ENCODE data around the gene PCDHGC3. TPM values are rescaled to one million over a fixed set of nuclear protein-coding genes. Genes with fewer than 3 reads are reported as not detected.

Gene PCDHGC3
- total RNA-seq, 5 donors from 2014 or later (not counting 1 experiment from before 2014, with no cell fraction given): 0.12 to 0.30 (median 0.24) TPM; not detected in 1

DNA sequence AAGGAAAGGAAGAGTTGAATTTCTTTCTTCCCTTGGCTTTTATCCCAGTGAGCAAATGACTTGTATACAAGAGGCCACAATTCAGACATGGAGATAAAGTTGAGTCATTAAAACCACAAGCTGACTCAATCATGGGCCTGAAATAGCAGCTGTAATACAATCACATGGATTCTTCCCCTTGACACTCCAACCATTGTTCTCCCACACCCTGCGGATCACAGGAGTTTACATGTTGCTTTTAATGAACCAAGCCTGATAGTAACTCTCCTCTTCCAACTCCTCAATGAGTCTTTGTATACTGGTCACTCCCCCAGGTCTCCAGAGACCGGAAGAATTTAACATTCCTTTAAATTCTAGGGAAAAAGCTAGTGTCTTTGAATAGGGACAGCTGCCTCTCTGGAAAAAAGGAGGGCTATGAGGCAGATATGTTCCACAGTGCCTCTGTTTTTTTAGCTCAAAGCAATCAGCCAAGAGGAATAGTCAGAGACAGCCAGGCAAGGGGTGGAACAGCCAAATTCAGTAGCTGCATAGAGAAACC is 45.5 kb downstream of the PCDHGC3 start:
- ATAC-seq (replicated peaks in 1 of 4) (no peak), DNase-seq (no peak)
- no peaks in the 10 kb centered on the region for H3K9me3 ChIP-seq
- H3K36me3 ChIP-seq (ENCODE audit: control insufficient read depth in 2 of 2, extremely low read depth in 1 of 2, insufficient read depth in 1 of 2, low read length in 1 of 2): peaks cover 20 to 100% of the 10 kb centered on the region in 2 donors
- CTCF ChIA-PET: interaction anchor here (1.1 to 3.8 kb wide), 6 partner anchors 9 to 202 kb away, joined by 3 to 25 read pairs (median 5); partner anchors contain the start of gene PCDHGA10 (in 1 of the 2)
- no peak overlapping the region for H3K27ac ChIP-seq (ENCODE audit: low read length)
- no peaks in the 10 kb centered on the region for H3K27me3 ChIP-seq (replicated peaks in 1 of 2; ENCODE audit: control insufficient read depth in 2 of 2, extremely low read depth in 1 of 2, insufficient read depth in 2 of 2, low read length in 1 of 2)
- no peak overlapping the region for H3K4me3 ChIP-seq (ENCODE audit: control insufficient read depth in 1 of 2, extremely low read depth in 1 of 2, low read length in 1 of 2)
- H3K4me1 ChIP-seq (ENCODE audit: control insufficient read depth in 1 of 2, extremely low read depth in 1 of 2, insufficient read depth in 2 of 2, low read length in 2 of 2): no peaks in the 10 kb centered on the region
- Mint-ChIP-seq H3K27me3 (no peaks in the 10 kb centered on the region), H3K4me3 (no peak overlapping the region), H3K27ac (peak overlapping the region; percentile 41 to 78), H3K4me1 (peaks cover 19 to 36% (median 35%) of the 10 kb centered on the region in 3 donors), H3K9me3 (no peaks in the 10 kb centered on the region), H3K36me3 (peaks cover 78% of the 10 kb centered on the region)
- POLR2A ChIA-PET: interaction anchor here in 1 of 2 donors (0.6 kb wide), 1 partner anchor 29 kb away, joined by 3 read pairs; no protein-coding TSS in a partner anchor
- WGBS (ENCODE audit: insufficient coverage): no CpG with 5 or more reads among the region's 2 CpGs

GRCh38 chr5:141522301-141522700 is 46.5 kb downstream of the PCDHGC3 start:
- ATAC-seq (replicated peaks in 1 of 4): no peak
- peak in 1 of 35 experiments; percentile 16 for DNase-seq
- Mint-ChIP-seq H3K36me3 (peaks cover 78% of the 10 kb centered on the region), H3K27ac (peak overlapping the region; percentile 49 to 52), H3K4me3 (no peak overlapping the region), H3K4me1 (peaks cover 16 to 36% (median 35%) of the 10 kb centered on the region in 3 donors), H3K27me3 (no peaks in the 10 kb centered on the region), H3K9me3 (no peaks in the 10 kb centered on the region)
- H3K27me3 ChIP-seq (replicated peaks in 1 of 2; ENCODE audit: control insufficient read depth in 2 of 2, extremely low read depth in 1 of 2, insufficient read depth in 2 of 2, low read length in 1 of 2): no peaks in the 10 kb centered on the region
- ChIA-PET POLR2A (no interaction called here), CTCF (interaction anchor here (0.6 to 3.8 kb wide), 12 partner anchors 9 to 868 kb away, joined by 3 to 25 read pairs (median 4); partner anchors contain the start of genes PCDHGA10 (in 1 of the 2) and PCDHGA12 (in 1 of the 2))
- H3K9me3 ChIP-seq: no peaks in the 10 kb centered on the region
- H3K4me3 ChIP-seq (ENCODE audit: control insufficient read depth in 1 of 2, extremely low read depth in 1 of 2, low read length in 1 of 2): no peak overlapping the region
- H3K36me3 ChIP-seq (ENCODE audit: control insufficient read depth in 2 of 2, extremely low read depth in 1 of 2, insufficient read depth in 1 of 2, low read length in 1 of 2): peaks cover 14 to 100% of the 10 kb centered on the region in 2 donors
- no peaks in the 10 kb centered on the region for H3K4me1 ChIP-seq (ENCODE audit: control insufficient read depth in 1 of 2, extremely low read depth in 1 of 2, insufficient read depth in 2 of 2, low read length in 2 of 2)
- H3K27ac ChIP-seq (ENCODE audit: low read length): no peak overlapping the region
- no CpG with 5 or more reads among the region's 2 CpGs for WGBS (ENCODE audit: insufficient coverage)

- Histone ChIP-seq H3K36me3 (ENCODE audit: control insufficient read depth in 2 of 2, extremely low read depth in 1 of 2, insufficient read depth in 1 of 2, low read length in 1 of 2) (peaks cover 14 to 100% of the 10 kb centered on the region in 2 donors), H3K27me3 (replicated peaks in 1 of 2; ENCODE audit: control insufficient read depth in 2 of 2, extremely low read depth in 1 of 2, insufficient read depth in 2 of 2, low read length in 1 of 2) (no peaks in the 10 kb centered on the region), H3K9me3 (no peaks in the 10 kb centered on the region), H3K4me1 (ENCODE audit: control insufficient read depth in 1 of 2, extremely low read depth in 1 of 2, insufficient read depth in 2 of 2, low read length in 2 of 2) (no peaks in the 10 kb centered on the region), H3K27ac (ENCODE audit: low read length) (no peak overlapping the region), H3K4me3 (ENCODE audit: control insufficient read depth in 1 of 2, extremely low read depth in 1 of 2, low read length in 1 of 2) (no peak overlapping the region)
- peaks cover 16 to 36% (median 35%) of the 10 kb centered on the region in 3 donors for H3K4me1 Mint-ChIP-seq
- POLR2A ChIA-PET: no interaction called here
- ATAC-seq (replicated peaks in 1 of 4) (no peak), DNase-seq (no peak)
- WGBS (ENCODE audit: insufficient coverage): 89% methylated on average over 2 of the region's 8 CpGs
- H3K27ac Mint-ChIP-seq: no peak overlapping the region
- no peak overlapping the region for H3K4me3 Mint-ChIP-seq
- H3K27me3 Mint-ChIP-seq: no peaks in the 10 kb centered on the region
- H3K36me3 Mint-ChIP-seq: peaks cover 67% of the 10 kb centered on the region
- H3K9me3 Mint-ChIP-seq: no peaks in the 10 kb centered on the region
- CTCF ChIA-PET: interaction anchor here (0.8 to 3.8 kb wide), 18 partner anchors 9 to 204 kb away, joined by 3 to 25 read pairs (median 6); partner anchors contain the start of genes PCDHGA10 (in 2 of the 2), PCDHGA12 (in 1 of the 2), PCDHGB3 (in 1 of the 2) and PCDHGB5 (in 1 of the 2)
These were observed 48.2 kb downstream of the PCDHGC3 start for GRCh38 chr5:141523991-141524390.

GRCh38 chr5:141524604-141525597 is 49.1 kb downstream of the PCDHGC3 start:
- no peaks in the 10 kb centered on the region for H3K9me3 Mint-ChIP-seq
- Histone ChIP-seq H3K4me3 (ENCODE audit: control insufficient read depth in 1 of 2, extremely low read depth in 1 of 2, low read length in 1 of 2) (no peak overlapping the region), H3K27ac (ENCODE audit: low read length) (peak overlapping the region; percentile 25), H3K9me3 (no peaks in the 10 kb centered on the region), H3K4me1 (ENCODE audit: control insufficient read depth in 1 of 2, extremely low read depth in 1 of 2, insufficient read depth in 2 of 2, low read length in 2 of 2) (no peaks in the 10 kb centered on the region), H3K27me3 (replicated peaks in 1 of 2; ENCODE audit: control insufficient read depth in 2 of 2, extremely low read depth in 1 of 2, insufficient read depth in 2 of 2, low read length in 1 of 2) (no peaks in the 10 kb centered on the region), H3K36me3 (ENCODE audit: control insufficient read depth in 2 of 2, extremely low read depth in 1 of 2, insufficient read depth in 1 of 2, low read length in 1 of 2) (peaks cover 13 to 100% of the 10 kb centered on the region in 2 donors)
- ChIA-PET POLR2A (no interaction called here), CTCF (interaction anchor here (0.8 to 3.8 kb wide), 17 partner anchors 9 to 205 kb away, joined by 3 to 25 read pairs (median 6); partner anchors contain the start of genes PCDHGA10 (in 2 of the 2), PCDHGA12 (in 1 of the 2), PCDHGB3 (in 1 of the 2) and PCDHGB5 (in 1 of the 2))
- peaks cover 57% of the 10 kb centered on the region for H3K36me3 Mint-ChIP-seq
- H3K4me1 Mint-ChIP-seq: peaks cover 16 to 36% (median 35%) of the 10 kb centered on the region in 3 donors
- DNase-seq (peak in 27 of 35 experiments; percentile 8 to 73 (median 33)), ATAC-seq (replicated peaks in 1 of 4) (peak; percentile 75 to 77 (median 76))
- WGBS (ENCODE audit: insufficient coverage): 47% methylated on average over 5 of the region's 12 CpGs
- H3K4me3 Mint-ChIP-seq: no peak overlapping the region
- peak overlapping the region; percentile 41 to 53 for H3K27ac Mint-ChIP-seq
- H3K27me3 Mint-ChIP-seq: no peaks in the 10 kb centered on the region

DNA sequence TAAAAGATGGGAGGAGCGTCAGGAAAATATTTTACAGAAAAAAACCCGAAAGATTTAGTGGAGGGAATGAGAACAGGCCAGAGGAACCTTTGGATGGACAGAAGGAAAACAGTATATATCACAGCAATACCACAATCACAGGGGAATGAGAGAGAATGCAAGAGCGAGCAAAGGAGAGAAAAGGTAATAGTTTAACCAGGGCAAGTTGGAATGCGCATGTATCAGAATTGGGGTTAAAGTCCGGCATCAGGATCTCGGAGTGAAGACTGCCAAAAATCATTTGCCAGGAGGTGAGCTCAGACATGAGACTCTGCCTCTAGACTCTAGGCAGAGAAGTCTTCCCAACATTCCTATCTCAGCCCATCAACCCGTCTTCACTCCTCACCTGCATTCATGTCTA is 49.9 kb downstream of the PCDHGC3 start:
- Histone ChIP-seq H3K36me3 (ENCODE audit: control insufficient read depth in 2 of 2, extremely low read depth in 1 of 2, insufficient read depth in 1 of 2, low read length in 1 of 2) (peaks cover 16 to 99% of the 10 kb centered on the region in 2 donors), H3K4me1 (ENCODE audit: control insufficient read depth in 1 of 2, extremely low read depth in 1 of 2, insufficient read depth in 2 of 2, low read length in 2 of 2) (no peaks in the 10 kb centered on the region), H3K27ac (ENCODE audit: low read length) (no peak overlapping the region), H3K4me3 (ENCODE audit: control insufficient read depth in 1 of 2, extremely low read depth in 1 of 2, low read length in 1 of 2) (no peak overlapping the region), H3K27me3 (replicated peaks in 1 of 2; ENCODE audit: control insufficient read depth in 2 of 2, extremely low read depth in 1 of 2, insufficient read depth in 2 of 2, low read length in 1 of 2) (no peaks in the 10 kb centered on the region), H3K9me3 (no peaks in the 10 kb centered on the region)
- DNase-seq: no peak
- ChIA-PET CTCF (interaction anchor here in 1 of 2 donors (1.5 to 2.1 kb wide), 2 partner anchors 11 to 113 kb away, joined by 3 to 6 read pairs; partner anchors contain the start of gene PCDHGA10), POLR2A (no interaction called here)
- no peaks in the 10 kb centered on the region for H3K9me3 Mint-ChIP-seq
- no peaks in the 10 kb centered on the region for H3K27me3 Mint-ChIP-seq
- WGBS (ENCODE audit: insufficient coverage): 95% methylated on average over 4 of the region's 7 CpGs
- no peak for ATAC-seq (replicated peaks in 1 of 4)
- no peak overlapping the region for H3K4me3 Mint-ChIP-seq
- H3K4me1 Mint-ChIP-seq: peaks cover 16 to 36% (median 35%) of the 10 kb centered on the region in 3 donors
- peaks cover 50% of the 10 kb centered on the region for H3K36me3 Mint-ChIP-seq
- peak overlapping the region in 1 of 2 donors; percentile 55 for H3K27ac Mint-ChIP-seq

DNA sequence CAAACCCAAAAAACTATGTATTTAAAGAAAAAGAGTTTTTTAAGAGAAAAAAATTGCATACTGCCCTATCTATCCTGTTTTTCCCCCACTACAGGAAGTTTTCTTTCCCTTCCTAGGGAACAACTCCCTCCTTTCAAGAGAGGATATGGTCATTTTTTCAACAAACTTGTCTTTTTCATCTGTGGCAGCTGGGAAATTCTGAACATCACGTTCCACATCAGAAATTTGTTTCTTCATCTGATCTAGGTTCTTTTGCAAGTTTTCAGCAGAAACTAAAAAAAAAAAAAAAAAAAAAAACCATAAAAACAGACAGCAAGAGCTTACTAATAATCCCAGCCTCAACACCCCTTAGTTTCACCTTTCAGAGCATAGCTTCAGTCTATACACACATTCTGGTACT is 51.7 kb downstream of the PCDHGC3 start:
- Mint-ChIP-seq H3K36me3 (peaks cover 35% of the 10 kb centered on the region), H3K27me3 (no peaks in the 10 kb centered on the region), H3K4me3 (no peak overlapping the region), H3K4me1 (peaks cover 16 to 25% (median 24%) of the 10 kb centered on the region in 3 donors), H3K9me3 (no peaks in the 10 kb centered on the region), H3K27ac (peak overlapping the region; percentile 30 to 32)
- Histone ChIP-seq H3K9me3 (no peaks in the 10 kb centered on the region), H3K4me3 (ENCODE audit: control insufficient read depth in 1 of 2, extremely low read depth in 1 of 2, low read length in 1 of 2) (no peak overlapping the region), H3K27me3 (replicated peaks in 1 of 2; ENCODE audit: control insufficient read depth in 2 of 2, extremely low read depth in 1 of 2, insufficient read depth in 2 of 2, low read length in 1 of 2) (no peaks in the 10 kb centered on the region), H3K4me1 (ENCODE audit: control insufficient read depth in 1 of 2, extremely low read depth in 1 of 2, insufficient read depth in 2 of 2, low read length in 2 of 2) (no peaks in the 10 kb centered on the region), H3K36me3 (ENCODE audit: control insufficient read depth in 2 of 2, extremely low read depth in 1 of 2, insufficient read depth in 1 of 2, low read length in 1 of 2) (peaks cover 16 to 99% of the 10 kb centered on the region in 2 donors), H3K27ac (ENCODE audit: low read length) (no peak overlapping the region)
- CTCF ChIA-PET: interaction anchor here (0.6 to 1.6 kb wide), 4 partner anchors 37 to 207 kb away, joined by 4 to 6 read pairs (median 4); partner anchors contain the start of gene TAF7 (in 1 of the 2)
- ATAC-seq (replicated peaks in 1 of 4) (no peak), DNase-seq (no peak)
- POLR2A ChIA-PET: interaction anchor here (0.5 to 0.7 kb wide), 3 partner anchors 111 to 297 kb away, joined by 3 to 13 read pairs (median 4); no protein-coding TSS in a partner anchor
- 60% methylated on average over 1 of the region's 1 CpG for WGBS (ENCODE audit: insufficient coverage)

Measured in T-cell (primary cell).